Calu3 (cell line): ENCODE measurements around the gene LRRC36. TPM values are rescaled to one million over a fixed set of nuclear protein-coding genes. Genes with fewer than 3 reads are reported as not detected.
"Not testable (repeated sequence)": the region's sequence is repeated elsewhere in the genome, so short reads cannot be mapped to it uniquely, and the experiment has no call there.

Experiments used
- BruUV-seq: library from RNA; stranded (reverse); fragments of 400-500 nt; replicated peaks from 2 replicates; lab custom pipeline; 2021; lab: Mats Ljungman, UMichigan
- CTCF ChIA-PET: fragments of 300-600 bp; sonication (Branson Sonifier 250); formaldehyde crosslinking; loops from one replicate; lab custom pipeline; 2022; ENCODE audit warnings: antibody characterized with exemption; lab: Charles Lee
- DNase-seq: peaks from one replicate; pipeline ENCODE4 v3.0.0; 2022
- H3K27ac Mint-ChIP-seq: one replicate; pipeline ENCODE4 v1.8.0; 2022; ENCODE audit warnings: mixed read lengths; ENCODE audit not compliant: unreplicated experiment
- H3K27me3 Mint-ChIP-seq: one replicate; pipeline ENCODE4 v1.8.0; 2022; ENCODE audit warnings: mixed read lengths; ENCODE audit not compliant: unreplicated experiment
- H3K36me3 Mint-ChIP-seq: one replicate; pipeline ENCODE4 v1.8.0; 2022; ENCODE audit warnings: mild to moderate bottlenecking, moderate library complexity, mixed read lengths; ENCODE audit not compliant: insufficient read depth, unreplicated experiment
- H3K4me1 Mint-ChIP-seq: one replicate; pipeline ENCODE4 v1.8.0; 2022; ENCODE audit warnings: mild to moderate bottlenecking, low read depth, mixed read lengths; ENCODE audit not compliant: unreplicated experiment
- H3K4me3 Mint-ChIP-seq: one replicate; pipeline ENCODE4 v1.8.0; 2022; ENCODE audit warnings: mild to moderate bottlenecking, low read depth, moderate library complexity, mixed read lengths; ENCODE audit not compliant: unreplicated experiment
- H3K9me3 Mint-ChIP-seq: one replicate; pipeline ENCODE4 v1.8.0; 2022; ENCODE audit warnings: low read depth, mixed read lengths; ENCODE audit not compliant: unreplicated experiment
- CTCF ChIP-seq: fragments of 200-600 bp; IDR thresholded peaks from one replicate; pipeline ENCODE4 v1.8.0; 2022; ENCODE audit warnings: antibody characterized with exemption; ENCODE audit not compliant: unreplicated experiment
- intact Hi-C: fragments of 100-400 bp; cut with micrococcal nuclease; formaldehyde crosslinking; loops from one replicate; pipeline ENCODE4 v1.10.0; 2022; ENCODE audit not compliant: unreplicated experiment
- total RNA-seq: library from RNA; stranded (reverse); gene quantifications from 2 replicates; pipeline ENCODE4 v1.2.3, GENCODE V29; 2022

Gene LRRC36
- total RNA-seq, 1 experiment from 2014 or later, result 9.2 TPM

GRCh38 chr16:67357561-67357960, 30.9 kb downstream of the LRRC36 start:
- H3K9me3 Mint-ChIP-seq, result no peaks in the 10 kb centered on the region
- CTCF ChIA-PET, result interaction anchor here (1.9 kb wide), 1 partner anchor 48 kb away, joined by 5 read pairs; no protein-coding TSS in a partner anchor
- H3K4me1 Mint-ChIP-seq, result peaks cover 33% of the 10 kb centered on the region
- DNase-seq, result no peak
- no TSS peak for BruUV-seq
- no peak for TF ChIP-seq CTCF
- H3K36me3 Mint-ChIP-seq, result peaks cover under 1% of the 10 kb centered on the region
- no peak overlapping the region for H3K4me3 Mint-ChIP-seq
- no peaks in the 10 kb centered on the region for H3K27me3 Mint-ChIP-seq
- intact Hi-C loops, result no loop called here
- no peak overlapping the region for H3K27ac Mint-ChIP-seq

GRCh38 chr16:67359540-67360269, 33.1 kb downstream of the LRRC36 start:
- H3K27me3 Mint-ChIP-seq, BruUV-seq, DNase-seq, CTCF ChIA-PET, H3K36me3 Mint-ChIP-seq, H3K4me3 Mint-ChIP-seq, H3K9me3 Mint-ChIP-seq, H3K27ac Mint-ChIP-seq: not testable (repeated sequence)
- intact Hi-C loops, result loop anchor here (5.0 kb wide), 2 partner anchors 32 to 38 kb away; partner anchors contain the start of genes KCTD19 and LRRC36
- H3K4me1 Mint-ChIP-seq, result peaks cover 50% of the 10 kb centered on the region

GRCh38 chr16:67361038-67361437, 34.4 kb downstream of the LRRC36 start:
- Mint-ChIP-seq H3K9me3 (no peaks in the 10 kb centered on the region), H3K4me3 (no peak overlapping the region), H3K27ac (no peak overlapping the region), H3K27me3 (no peaks in the 10 kb centered on the region), H3K36me3 (peaks cover 9% of the 10 kb centered on the region), H3K4me1 (peaks cover 61% of the 10 kb centered on the region)
- no peak for DNase-seq
- no peak for TF ChIP-seq CTCF
- CTCF ChIA-PET, result no interaction called here
- BruUV-seq, result no TSS peak
- intact Hi-C loops, result loop anchor here (5.0 kb wide), 2 partner anchors 34 to 36 kb away; partner anchors contain the start of genes KCTD19 and LRRC36

GRCh38 chr16:67364600-67365235, 38.1 kb downstream of the LRRC36 start:
- CTCF ChIA-PET, result interaction anchor here (0.5 to 1.3 kb wide), 8 partner anchors 9 to 105 kb away, joined by 3 to 4 read pairs (median 3); partner anchors contain the start of genes KCTD19 and LRRC36
- H3K4me3 Mint-ChIP-seq, result no peak overlapping the region
- H3K27ac Mint-ChIP-seq, result peak overlapping the region; percentile 78
- no peak for TF ChIP-seq CTCF
- no peak for DNase-seq
- H3K27me3 Mint-ChIP-seq, result no peaks in the 10 kb centered on the region
- no peaks in the 10 kb centered on the region for H3K9me3 Mint-ChIP-seq
- peaks cover 43% of the 10 kb centered on the region for H3K4me1 Mint-ChIP-seq
- H3K36me3 Mint-ChIP-seq, result peaks cover 9% of the 10 kb centered on the region
- BruUV-seq, result no TSS peak
- intact Hi-C loops, result loop anchor here (5.0 kb wide), 2 partner anchors 33 to 37 kb away; partner anchors contain the start of genes KCTD19 and LRRC36
